GM12878 (cell line): Measurements from ENCODE around the gene INPP4B. TPM values are rescaled to one million over a fixed set of nuclear protein-coding genes. Genes with fewer than 3 reads are reported as not detected.

ENCODE experiments used
- ATAC-seq: fragments of 200-7000 bp; cut with Tn5 transposase; 3 replicates; pipeline ENCODE4 v1.9.1; 2020; ENCODE audit warnings: mild to moderate bottlenecking, moderate library complexity
- BruUV-seq: library from RNA; stranded (reverse); fragments of 400-500 nt; replicated peaks from 2 replicates; lab custom pipeline; 2021; lab: Mats Ljungman, UMichigan
- CTCF ChIA-PET: fragments of 300-600 bp; sonication (Branson Sonifier 250); formaldehyde crosslinking; extraction: SDS; loops from one replicate; lab custom pipeline; 2021; ENCODE audit warnings: inconsistent platforms; lab: Yijun Ruan, JAX
- POLR2A ChIA-PET: fragments of 350-600 bp; formaldehyde crosslinking; extraction: SDS; loops from one replicate; lab custom pipeline; 2021; ENCODE audit warnings: inconsistent platforms; lab: Charles Lee
- RAD21 ChIA-PET: fragments of 300-600 bp; sonication (Branson Sonifier 250); formaldehyde crosslinking; loops from one replicate; lab custom pipeline; 2023; ENCODE audit warnings: antibody characterized with exemption; ENCODE audit not compliant: unreplicated experiment; lab: Charles Lee
- SMC1A ChIA-PET: fragments of 300-600 bp; sonication (Branson Sonifier 250); formaldehyde crosslinking; loops from one replicate; lab custom pipeline; 2023; ENCODE audit not compliant: unreplicated experiment, uncharacterized antibody; lab: Charles Lee
- DNase-seq: peaks from one replicate; pipeline ENCODE4 v3.0.0-alpha.2; 2011; ENCODE audit warnings: low read depth, low spot score
- FAIRE-seq: peaks from 3 replicates; lab custom pipeline; 2011; peaks lifted over from hg19 to GRCh38; lab: Jason Lieb, UNC
- H2AFZ ChIP-seq: 2 replicates; pipeline ENCODE4 v1.6.0; 2011; ENCODE audit warnings: low read depth, low read length, control low read depth; ENCODE audit not compliant: control insufficient read depth
- H3K27ac ChIP-seq: 2 replicates; pipeline ENCODE4 v1.5.1; 2011; ENCODE audit warnings: control low read depth; ENCODE audit not compliant: control insufficient read depth, insufficient read depth
- H3K27me3 ChIP-seq, 2 experiments: replicated peaks in 1 of 2; 2 replicates each; pipeline versions ENCODE4 v1.6.0 to v1.6.1; 2011; ENCODE audit warnings: low read length in 1 of 2; ENCODE audit not compliant: control insufficient read depth in 2 of 2, insufficient read depth in 2 of 2
- H3K36me3 ChIP-seq, 2 experiments: 2 replicates each; pipeline ENCODE4 v1.5.1; 2011; ENCODE audit warnings: low read length in 1 of 2; ENCODE audit not compliant: control insufficient read depth in 2 of 2, insufficient read depth in 2 of 2
- H3K4me1 ChIP-seq: 2 replicates; pipeline ENCODE4 v1.6.1; 2011; ENCODE audit warnings: mild to moderate bottlenecking, low read length, moderate library complexity, mixed read lengths; ENCODE audit not compliant: control insufficient read depth, insufficient read depth
- H3K4me2 ChIP-seq: 2 replicates; pipeline ENCODE4 v1.6.0; 2011; ENCODE audit warnings: control low read depth; ENCODE audit not compliant: control insufficient read depth, insufficient read depth
- H3K4me3 ChIP-seq: fragments of 200-600 bp; sonication (generic); 2 replicates; pipeline ENCODE4 v1.5.1; 2016
- H3K79me2 ChIP-seq: 2 replicates; pipeline ENCODE4 v1.6.0; 2011; ENCODE audit warnings: low read length; ENCODE audit not compliant: control insufficient read depth, insufficient read depth
- H3K9ac ChIP-seq: 2 replicates; pipeline ENCODE4 v1.8.0; 2011; ENCODE audit warnings: low read length, control low read depth, mixed read lengths; ENCODE audit not compliant: control insufficient read depth, insufficient read depth
- H3K9me3 ChIP-seq: replicated peaks from 3 replicates; pipeline ENCODE4 v1.5.1; 2011; ENCODE audit warnings: mild to moderate bottlenecking, low read length; ENCODE audit not compliant: control insufficient read depth, insufficient read depth
- H4K20me1 ChIP-seq: 2 replicates; pipeline ENCODE4 v1.6.0; 2011; ENCODE audit not compliant: control insufficient read depth, insufficient read depth
- ASH2L ChIP-seq: fragments of 300-600, 200-600 bp; sonication (generic); IDR thresholded peaks from 2 replicates; pipeline ENCODE4 v1.6.1; 2017; ENCODE audit warnings: low read depth, mild to moderate bottlenecking, borderline replicate concordance
- HDAC2 ChIP-seq: fragments of 200-600 bp; sonication (generic); IDR thresholded peaks from 2 replicates; pipeline ENCODE4 v1.6.1; 2017
- MYB ChIP-seq: fragments of 150-350 bp; IDR thresholded peaks from 2 replicates; pipeline ENCODE4 v1.6.1; 2014; ENCODE audit warnings: mild to moderate bottlenecking, low read depth, low read length, borderline replicate concordance
- ZBTB4 ChIP-seq: fragments of 450-650 bp; formaldehyde crosslinking; IDR thresholded peaks from 2 replicates; pipeline ENCODE4 v1.4.0; 2022; ENCODE audit warnings: mild to moderate bottlenecking, moderate library complexity
- in situ Hi-C: fragments of 300-500 bp; cut with MboI; formaldehyde crosslinking; loops from 9 replicates; pipeline ENCODE4 v1.14.3; 2018; ENCODE audit warnings: mixed read lengths
- intact Hi-C: fragments of 100-400 bp; cut with micrococcal nuclease; formaldehyde crosslinking; loops from one replicate; pipeline ENCODE4 v1.14.2; 2022; ENCODE audit not compliant: unreplicated experiment
- polyA plus RNA-seq, 11 experiments: library from polyadenylated mRNA; depleted of rRNA in 4 of 11; unstranded in 6 of 11; stranded (reverse) in 5 of 11; fragments of >200 nt; fragmentation: Nextera tagmentation in 4 of 11; fragmentation: Illumina TruSeq in 1 of 11; extraction: Ambion mirVana in 4 of 11; extraction: Trizol in 1 of 11; gene quantifications; 1 replicate in 1 of 11; 2 replicates in 10 of 11; pipeline versions ENCODE4 v1.2.1 to v1.2.3, GENCODE V29; 2011 to 2016; ENCODE audit warnings: inconsistent platforms in 2 of 11, missing spikeins in 2 of 11, low read depth in 1 of 11
- total RNA-seq, 4 experiments: library from RNA; depleted of rRNA in 3 of 4; stranded (reverse); fragments of >200 nt in 3 of 4; fragmentation: Illumina TruSeq in 1 of 4; extraction: Trizol in 1 of 4; gene quantifications; 2 replicates each; pipeline versions ENCODE4 v1.2.1 to v1.2.3, GENCODE V29; 2013 to 2021
- TF ChIP-seq, protein P1 (sequence below): fragments of 450-650 bp; IDR thresholded peaks from 2 replicates; pipeline ENCODE4 v1.6.1; 2017; ENCODE audit warnings: borderline replicate concordance
- TF ChIP-seq, protein P2 (sequence below): fragments of 450-650 bp; IDR thresholded peaks from 2 replicates; pipeline ENCODE4 v1.6.1; 2017; ENCODE audit warnings: mild to moderate bottlenecking, moderate library complexity
- TF ChIP-seq, protein P3 (sequence below): fragments of 450-650 bp; IDR thresholded peaks from 2 replicates; pipeline ENCODE4 v1.6.1; 2017; ENCODE audit warnings: low read depth, mild to moderate bottlenecking, moderate library complexity
- TF ChIP-seq, protein P4 (sequence below): fragments of 450-650 bp; IDR thresholded peaks from 2 replicates; pipeline ENCODE4 v1.6.1; 2017; ENCODE audit warnings: mild to moderate bottlenecking, moderate library complexity

The INPP4B gene
- total and polyA plus RNA-seq, 10 of the 15 experiments (the other 5 are each of a cell fraction or from before 2014, with no cell fraction given), result 0.53 to 11.2 (median 0.95) TPM

GRCh38 chr4:142701017-142701416, 145.1 kb downstream of the INPP4B start:
- Histone ChIP-seq H3K36me3 (no peaks in the 10 kb centered on the region), H3K79me2 (no peaks in the 10 kb centered on the region), H3K4me1 (no peaks in the 10 kb centered on the region), H4K20me1 (no peaks in the 10 kb centered on the region), H3K9me3 (no peaks in the 10 kb centered on the region), H2AFZ (no peak overlapping the region), H3K4me3 (no peak overlapping the region), H3K27me3 (no peaks in the 10 kb centered on the region), H3K4me2 (no peak overlapping the region), H3K27ac (no peak overlapping the region), H3K9ac (no peak overlapping the region)
- ChIA-PET CTCF (interaction anchor here (0.6 kb wide), 1 partner anchor 420 kb away, joined by 3 read pairs; no protein-coding TSS in a partner anchor), RAD21 (no interaction called here), POLR2A (no interaction called here), SMC1A (interaction anchor here (0.9 to 2.3 kb wide), 2 partner anchors 8 to 131 kb away, joined by 4 to 7 read pairs; no protein-coding TSS in a partner anchor)
- in situ Hi-C loops (loop anchor here (25.0 kb wide), 1 partner anchor 564 kb away; no protein-coding TSS in a partner anchor), intact Hi-C loops (no loop called here)
- no TSS peak for BruUV-seq
- FAIRE-seq (no peak), DNase-seq (no peak), ATAC-seq (no peak)
- TF ChIP-seq, protein P1, sequence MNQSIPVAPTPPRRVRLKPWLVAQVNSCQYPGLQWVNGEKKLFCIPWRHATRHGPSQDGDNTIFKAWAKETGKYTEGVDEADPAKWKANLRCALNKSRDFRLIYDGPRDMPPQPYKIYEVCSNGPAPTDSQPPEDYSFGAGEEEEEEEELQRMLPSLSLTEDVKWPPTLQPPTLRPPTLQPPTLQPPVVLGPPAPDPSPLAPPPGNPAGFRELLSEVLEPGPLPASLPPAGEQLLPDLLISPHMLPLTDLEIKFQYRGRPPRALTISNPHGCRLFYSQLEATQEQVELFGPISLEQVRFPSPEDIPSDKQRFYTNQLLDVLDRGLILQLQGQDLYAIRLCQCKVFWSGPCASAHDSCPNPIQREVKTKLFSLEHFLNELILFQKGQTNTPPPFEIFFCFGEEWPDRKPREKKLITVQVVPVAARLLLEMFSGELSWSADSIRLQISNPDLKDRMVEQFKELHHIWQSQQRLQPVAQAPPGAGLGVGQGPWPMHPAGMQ, result no peak
- TF ChIP-seq, protein P2, sequence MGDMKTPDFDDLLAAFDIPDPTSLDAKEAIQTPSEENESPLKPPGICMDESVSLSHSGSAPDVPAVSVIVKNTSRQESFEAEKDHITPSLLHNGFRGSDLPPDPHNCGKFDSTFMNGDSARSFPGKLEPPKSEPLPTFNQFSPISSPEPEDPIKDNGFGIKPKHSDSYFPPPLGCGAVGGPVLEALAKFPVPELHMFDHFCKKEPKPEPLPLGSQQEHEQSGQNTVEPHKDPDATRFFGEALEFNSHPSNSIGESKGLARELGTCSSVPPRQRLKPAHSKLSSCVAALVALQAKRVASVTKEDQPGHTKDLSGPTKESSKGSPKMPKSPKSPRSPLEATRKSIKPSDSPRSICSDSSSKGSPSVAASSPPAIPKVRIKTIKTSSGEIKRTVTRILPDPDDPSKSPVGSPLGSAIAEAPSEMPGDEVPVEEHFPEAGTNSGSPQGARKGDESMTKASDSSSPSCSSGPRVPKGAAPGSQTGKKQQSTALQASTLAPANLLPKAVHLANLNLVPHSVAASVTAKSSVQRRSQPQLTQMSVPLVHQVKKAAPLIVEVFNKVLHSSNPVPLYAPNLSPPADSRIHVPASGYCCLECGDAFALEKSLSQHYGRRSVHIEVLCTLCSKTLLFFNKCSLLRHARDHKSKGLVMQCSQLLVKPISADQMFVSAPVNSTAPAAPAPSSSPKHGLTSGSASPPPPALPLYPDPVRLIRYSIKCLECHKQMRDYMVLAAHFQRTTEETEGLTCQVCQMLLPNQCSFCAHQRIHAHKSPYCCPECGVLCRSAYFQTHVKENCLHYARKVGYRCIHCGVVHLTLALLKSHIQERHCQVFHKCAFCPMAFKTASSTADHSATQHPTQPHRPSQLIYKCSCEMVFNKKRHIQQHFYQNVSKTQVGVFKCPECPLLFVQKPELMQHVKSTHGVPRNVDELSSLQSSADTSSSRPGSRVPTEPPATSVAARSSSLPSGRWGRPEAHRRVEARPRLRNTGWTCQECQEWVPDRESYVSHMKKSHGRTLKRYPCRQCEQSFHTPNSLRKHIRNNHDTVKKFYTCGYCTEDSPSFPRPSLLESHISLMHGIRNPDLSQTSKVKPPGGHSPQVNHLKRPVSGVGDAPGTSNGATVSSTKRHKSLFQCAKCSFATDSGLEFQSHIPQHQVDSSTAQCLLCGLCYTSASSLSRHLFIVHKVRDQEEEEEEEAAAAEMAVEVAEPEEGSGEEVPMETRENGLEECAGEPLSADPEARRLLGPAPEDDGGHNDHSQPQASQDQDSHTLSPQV, result no peak
- no peak for TF ChIP-seq MYB
- TF ChIP-seq, protein P3, sequence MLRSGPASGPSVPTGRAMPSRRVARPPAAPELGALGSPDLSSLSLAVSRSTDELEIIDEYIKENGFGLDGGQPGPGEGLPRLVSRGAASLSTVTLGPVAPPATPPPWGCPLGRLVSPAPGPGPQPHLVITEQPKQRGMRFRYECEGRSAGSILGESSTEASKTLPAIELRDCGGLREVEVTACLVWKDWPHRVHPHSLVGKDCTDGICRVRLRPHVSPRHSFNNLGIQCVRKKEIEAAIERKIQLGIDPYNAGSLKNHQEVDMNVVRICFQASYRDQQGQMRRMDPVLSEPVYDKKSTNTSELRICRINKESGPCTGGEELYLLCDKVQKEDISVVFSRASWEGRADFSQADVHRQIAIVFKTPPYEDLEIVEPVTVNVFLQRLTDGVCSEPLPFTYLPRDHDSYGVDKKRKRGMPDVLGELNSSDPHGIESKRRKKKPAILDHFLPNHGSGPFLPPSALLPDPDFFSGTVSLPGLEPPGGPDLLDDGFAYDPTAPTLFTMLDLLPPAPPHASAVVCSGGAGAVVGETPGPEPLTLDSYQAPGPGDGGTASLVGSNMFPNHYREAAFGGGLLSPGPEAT, result no peak
- TF ChIP-seq HDAC2, result no peak
- TF ChIP-seq ZBTB4 (CRISPR knock-in tag), result no peak
- TF ChIP-seq, protein P4, sequence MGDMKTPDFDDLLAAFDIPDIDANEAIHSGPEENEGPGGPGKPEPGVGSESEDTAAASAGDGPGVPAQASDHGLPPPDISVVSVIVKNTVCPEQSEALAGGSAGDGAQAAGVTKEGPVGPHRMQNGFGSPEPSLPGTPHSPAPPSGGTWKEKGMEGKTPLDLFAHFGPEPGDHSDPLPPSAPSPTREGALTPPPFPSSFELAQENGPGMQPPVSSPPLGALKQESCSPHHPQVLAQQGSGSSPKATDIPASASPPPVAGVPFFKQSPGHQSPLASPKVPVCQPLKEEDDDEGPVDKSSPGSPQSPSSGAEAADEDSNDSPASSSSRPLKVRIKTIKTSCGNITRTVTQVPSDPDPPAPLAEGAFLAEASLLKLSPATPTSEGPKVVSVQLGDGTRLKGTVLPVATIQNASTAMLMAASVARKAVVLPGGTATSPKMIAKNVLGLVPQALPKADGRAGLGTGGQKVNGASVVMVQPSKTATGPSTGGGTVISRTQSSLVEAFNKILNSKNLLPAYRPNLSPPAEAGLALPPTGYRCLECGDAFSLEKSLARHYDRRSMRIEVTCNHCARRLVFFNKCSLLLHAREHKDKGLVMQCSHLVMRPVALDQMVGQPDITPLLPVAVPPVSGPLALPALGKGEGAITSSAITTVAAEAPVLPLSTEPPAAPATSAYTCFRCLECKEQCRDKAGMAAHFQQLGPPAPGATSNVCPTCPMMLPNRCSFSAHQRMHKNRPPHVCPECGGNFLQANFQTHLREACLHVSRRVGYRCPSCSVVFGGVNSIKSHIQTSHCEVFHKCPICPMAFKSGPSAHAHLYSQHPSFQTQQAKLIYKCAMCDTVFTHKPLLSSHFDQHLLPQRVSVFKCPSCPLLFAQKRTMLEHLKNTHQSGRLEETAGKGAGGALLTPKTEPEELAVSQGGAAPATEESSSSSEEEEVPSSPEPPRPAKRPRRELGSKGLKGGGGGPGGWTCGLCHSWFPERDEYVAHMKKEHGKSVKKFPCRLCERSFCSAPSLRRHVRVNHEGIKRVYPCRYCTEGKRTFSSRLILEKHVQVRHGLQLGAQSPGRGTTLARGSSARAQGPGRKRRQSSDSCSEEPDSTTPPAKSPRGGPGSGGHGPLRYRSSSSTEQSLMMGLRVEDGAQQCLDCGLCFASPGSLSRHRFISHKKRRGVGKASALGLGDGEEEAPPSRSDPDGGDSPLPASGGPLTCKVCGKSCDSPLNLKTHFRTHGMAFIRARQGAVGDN, result no peak
- no peak for TF ChIP-seq ASH2L
